K562 (cell line): ENCODE measurements around the gene DCUN1D2. TPM values are rescaled to one million over a fixed set of nuclear protein-coding genes. Genes with fewer than 3 reads are reported as not detected.

Source experiments
- ATAC-seq: fragments of 200-7000 bp; cut with Tn5 transposase; 3 replicates; pipeline ENCODE4 v1.9.1; 2020; ENCODE audit warnings: moderate library complexity
- BruUV-seq: library from RNA; stranded (reverse); fragments of 400-500 nt; replicated peaks from 2 replicates; lab custom pipeline; 2021; lab: Mats Ljungman, UMichigan
- CTCF ChIA-PET: fragments of 300-600 bp; formaldehyde crosslinking; extraction: SDS; loops from one replicate; lab custom pipeline; 2021; ENCODE audit warnings: low intra/inter-chr PET ratio; lab: Yijun Ruan, JAX
- POLR2A ChIA-PET: fragments of 300-600, 350-650 bp; sonication (Branson Sonifier 250); formaldehyde crosslinking; extraction: SDS; loops from one replicate; lab custom pipeline; 2021; ENCODE audit warnings: antibody characterized with exemption, inconsistent platforms; lab: Yijun Ruan, JAX
- DNase-seq, 4 experiments: peaks; one replicate each; pipeline versions ENCODE4 v3.0.0 to v3.0.0-alpha.2; 2011 to 2018; ENCODE audit warnings: low spot score in 3 of 4, mixed read lengths in 3 of 4; ENCODE audit errors: extremely low read depth in 1 of 4
- FAIRE-seq: peaks from 2 replicates; lab custom pipeline; 2011; peaks lifted over from hg19 to GRCh38; lab: Jason Lieb, UNC
- H2AFZ ChIP-seq: 2 replicates; pipeline ENCODE4 v1.6.0; 2011; ENCODE audit warnings: low read depth, low read length, control low read depth, inconsistent platforms
- H3K27ac ChIP-seq: fragments of 200-600 bp; 3 replicates; pipeline ENCODE4 v1.8.0; 2011; ENCODE audit warnings: low read depth, mild to moderate bottlenecking, control low read depth, inconsistent platforms, low read length, moderate library complexity, mixed read lengths; ENCODE audit errors: extremely low read depth
- H3K27me3 ChIP-seq, 2 experiments: fragments of 300-600 bp in 1 of 2; 2 replicates in 1 of 2; 3 replicates in 1 of 2; pipeline versions ENCODE4 v1.6.0 to v1.8.0; 2011; ENCODE audit warnings: inconsistent platforms in 2 of 2, low read length in 2 of 2, mild to moderate bottlenecking in 1 of 2, mixed read lengths in 1 of 2, moderate library complexity in 1 of 2; ENCODE audit not compliant: control insufficient read depth in 2 of 2, insufficient read depth in 2 of 2
- H3K36me3 ChIP-seq: fragments of 300-600 bp; 3 replicates; pipeline ENCODE4 v1.8.0; 2011; ENCODE audit warnings: mild to moderate bottlenecking, low read length, inconsistent platforms; ENCODE audit not compliant: control insufficient read depth, insufficient read depth
- H3K4me1 ChIP-seq, 2 experiments: fragments of 200-600 bp in 1 of 2; replicated peaks in 1 of 2; 2 replicates in 1 of 2; 3 replicates in 1 of 2; pipeline versions ENCODE4 v1.5.1 to v1.8.0; 2011; ENCODE audit warnings: inconsistent platforms in 2 of 2, low read length in 2 of 2, mild to moderate bottlenecking in 1 of 2, mixed read lengths in 1 of 2, moderate library complexity in 1 of 2; ENCODE audit not compliant: control insufficient read depth in 2 of 2, insufficient read depth in 2 of 2
- H3K4me2 ChIP-seq: 2 replicates; pipeline ENCODE4 v1.6.1; 2011; ENCODE audit warnings: low read length, control low read depth, inconsistent platforms, mixed read lengths; ENCODE audit not compliant: insufficient read depth
- H3K4me3 ChIP-seq: fragments of 200-600 bp; sonication (generic), shearing (Covaris generic); 2 replicates; pipeline ENCODE4 v1.5.1; 2016; ENCODE audit warnings: control low read depth, inconsistent platforms
- H3K79me2 ChIP-seq: fragments of 200-600 bp; 3 replicates; pipeline ENCODE4 v1.8.0; 2011; ENCODE audit warnings: low read length, inconsistent platforms; ENCODE audit not compliant: control insufficient read depth, insufficient read depth
- H3K9ac ChIP-seq, 2 experiments: 2 replicates each; pipeline versions ENCODE4 v1.6.0 to v1.6.1; 2011; ENCODE audit warnings: low read depth in 2 of 2, low read length in 2 of 2, control low read depth in 1 of 2, inconsistent platforms in 1 of 2, mild to moderate bottlenecking in 1 of 2, mixed read lengths in 1 of 2; ENCODE audit not compliant: insufficient read depth in 1 of 2
- H3K9me1 ChIP-seq: one replicate; pipeline ENCODE4 v1.6.0; 2011; ENCODE audit warnings: inconsistent platforms, mild to moderate bottlenecking, low read length, moderate library complexity; ENCODE audit not compliant: control insufficient read depth, insufficient read depth
- H3K9me3 ChIP-seq: replicated peaks from 2 replicates; pipeline ENCODE4 v1.5.1; 2011; ENCODE audit warnings: low read depth, low read length, inconsistent platforms; ENCODE audit not compliant: control insufficient read depth, insufficient read depth
- H4K20me1 ChIP-seq: replicated peaks from 2 replicates; pipeline ENCODE4 v1.6.1; 2011; ENCODE audit warnings: low read length, inconsistent platforms, mixed read lengths; ENCODE audit not compliant: control insufficient read depth, insufficient read depth
- COPS2 ChIP-seq: fragments of 450-650 bp; conservative IDR thresholded peaks from 2 replicates; pipeline ENCODE4 v1.6.1; 2016; ENCODE audit warnings: mild to moderate bottlenecking, moderate library complexity
- HDAC2 ChIP-seq: fragments of 450-650 bp; IDR thresholded peaks from 2 replicates; pipeline ENCODE4 v1.6.1; 2016; ENCODE audit warnings: mild to moderate bottlenecking
- JUND ChIP-seq, 2 experiments: IDR thresholded peaks; 2 replicates in 1 of 2; 3 replicates in 1 of 2; pipeline ENCODE4 v1.6.1; 2011; ENCODE audit warnings: borderline replicate concordance in 2 of 2, low read depth in 2 of 2, low read length in 2 of 2, improper control_type of control experiment in 1 of 2, missing biosample characterization in 1 of 2, missing genetic modification characterization in 1 of 2, missing genetic modification reagents in 1 of 2
- MLX ChIP-seq, 2 experiments: fragments of 450-650 bp in 1 of 2; sonication (generic) in 1 of 2; formaldehyde crosslinking; conservative IDR thresholded peaks; 2 replicates each; pipeline versions ENCODE4 v1.4.0 to v1.8.1; 2020 to 2022; ENCODE audit warnings: mild to moderate bottlenecking in 1 of 2, missing genetic modification reagents in 1 of 2
- SFPQ ChIP-seq: fragments of 200-400 bp; formaldehyde crosslinking; IDR thresholded peaks from 2 replicates; pipeline ENCODE4 v1.6.1; 2017; ENCODE audit warnings: mild to moderate bottlenecking, low read depth, low read length, moderate library complexity
- SMARCB1 ChIP-seq: IDR thresholded peaks from 2 replicates; pipeline ENCODE4 v1.6.1; 2011; ENCODE audit warnings: improper control_type of control experiment, low read depth; ENCODE audit not compliant: insufficient read length
- SUPT5H ChIP-seq: fragments of 450-650 bp; IDR thresholded peaks from 2 replicates; pipeline ENCODE4 v1.6.1; 2016
- TAF15 ChIP-seq: fragments of 200-400 bp; formaldehyde crosslinking; IDR thresholded peaks from 2 replicates; pipeline ENCODE4 v1.6.1; 2017; ENCODE audit warnings: mild to moderate bottlenecking, low read depth, low read length, moderate library complexity
- ZC3H8 ChIP-seq: fragments of 450-650 bp; IDR thresholded peaks from 2 replicates; pipeline ENCODE4 v1.6.1; 2017
- ZNF41 ChIP-seq: fragments of 250-450 bp; sonication (Bioruptor Pico); conservative IDR thresholded peaks from 2 replicates; pipeline ENCODE4 v1.4.0; 2020; ENCODE audit warnings: mild to moderate bottlenecking
- ZNF507 ChIP-seq: conservative IDR thresholded peaks from 2 replicates; pipeline ENCODE4 v1.6.1; 2017; ENCODE audit warnings: missing genetic modification characterization, missing compliant biosample characterization
- ZSCAN32 ChIP-seq: fragments of 450-650 bp; formaldehyde crosslinking; IDR thresholded peaks from 2 replicates; pipeline ENCODE4 v1.4.0; 2020; ENCODE audit warnings: mild to moderate bottlenecking, moderate library complexity
- WGBS: fragments of 100-300 bp; shearing (Covaris generic); methylation state at CpG from one replicate; pipeline ENCODE4 v1.1.6; 2016; ENCODE audit warnings: low coverage, mixed read lengths; ENCODE audit not compliant: insufficient coverage; ENCODE audit errors: missing lambda C conversion rate; 5-methylcytosine and 5-hydroxymethylcytosine counted together
- in situ Hi-C: fragments of 300-500 bp; cut with MboI; formaldehyde crosslinking; loops from 4 replicates; pipeline ENCODE4 v1.15.0; 2018; ENCODE audit warnings: inconsistent platforms, mixed read lengths
- intact Hi-C: fragments of 100-400 bp; cut with micrococcal nuclease; formaldehyde crosslinking; loops from 2 replicates; pipeline ENCODE4 v1.14.2; 2022
- polyA plus RNA-seq, 8 experiments: library from polyadenylated mRNA; depleted of rRNA in 4 of 8; stranded (reverse) in 5 of 8; unstranded in 3 of 8; fragments of >200 nt; fragmentation: Nextera tagmentation in 2 of 8; fragmentation: Illumina TruSeq in 1 of 8; extraction: Ambion mirVana in 2 of 8; extraction: Trizol in 1 of 8; gene quantifications; 2 replicates each; pipeline versions ENCODE4 v1.2.1 to v1.2.3, GENCODE V29; 2011 to 2014; ENCODE audit warnings: inconsistent platforms in 1 of 8, missing spikeins in 1 of 8
- total RNA-seq, 7 experiments: library from RNA; depleted of rRNA in 6 of 7; stranded (reverse); fragments of >200 nt in 6 of 7; fragmentation: Illumina TruSeq in 2 of 7; extraction: Trizol in 2 of 7; gene quantifications; 2 replicates each; pipeline versions ENCODE4 v1.2.1 to v1.2.3, GENCODE V29; 2011 to 2021; ENCODE audit warnings: low replicate concordance in 1 of 7

The DCUN1D2 gene
- total and polyA plus RNA-seq, 9 of the 15 experiments (the other 6 are each of a cell fraction or from before 2014, with no cell fraction given): 2.1 to 16.8 (median 11.1) TPM

- TF ChIP-seq SMARCB1 (no peak), ZNF507 (tag) (no peak), ZC3H8 (no peak), MLX (CRISPR knock-in tag; conservative IDR thresholded peaks at IDR 0.05) (no peak), JUND (IDR thresholded peaks at IDR 0.05; ENCODE audit: borderline replicate concordance, low read depth, low read length) (no peak), JUND (tag; IDR thresholded peaks at IDR 0.05; ENCODE audit: borderline replicate concordance, low read depth, low read length) (no peak), ZNF41 (no peak), HDAC2 (no peak), SUPT5H (no peak), COPS2 (no peak), ZSCAN32 (CRISPR knock-in tag) (no peak)
Measured at GRCh38 chr13:113415032-113415431, 75.5 kb downstream of the DCUN1D2 start (continued).

- in situ Hi-C loops: no loop called here
- Histone ChIP-seq H3K4me1 (peaks cover 0 to 18% of the 10 kb centered on the region in 2 experiments; a peak in 2 of 5 replicates), H4K20me1 (no peaks in the 10 kb centered on the region), H3K27ac (no peak overlapping the region), H3K9ac (no peak overlapping the region), H3K9me3 (no peaks in the 10 kb centered on the region), H2AFZ (no peak overlapping the region), H3K4me3 (no peak overlapping the region), H3K36me3 (no peaks in the 10 kb centered on the region), H3K4me2 (no peak overlapping the region), H3K79me2 (no peaks in the 10 kb centered on the region), H3K9me1 (no peaks in the 10 kb centered on the region), H3K27me3 (peaks cover 14 to 52% of the 10 kb centered on the region in 2 experiments; a peak in 4 of 5 replicates)
- ATAC-seq (no peak), FAIRE-seq (no peak), DNase-seq (no peak)
- 5% methylated on average over 4 of the region's 8 CpGs for WGBS
- BruUV-seq: no TSS peak
- POLR2A ChIA-PET: no interaction called here
- intact Hi-C loops: no loop called here
- CTCF ChIA-PET: no interaction called here
- TF ChIP-seq SFPQ (no peak), TAF15 (no peak)
Measured at GRCh38 chr13:113414335-113414734, 76.2 kb downstream of the DCUN1D2 start.
